Measurements from ENCODE around the gene SIRT6. TPM values are rescaled to one million over a fixed set of nuclear protein-coding genes. Genes with fewer than 3 reads are reported as not detected.

SIRT6 gene
- total RNA-seq, 1 experiment from 2014 or later: 23.0 TPM

DNA sequence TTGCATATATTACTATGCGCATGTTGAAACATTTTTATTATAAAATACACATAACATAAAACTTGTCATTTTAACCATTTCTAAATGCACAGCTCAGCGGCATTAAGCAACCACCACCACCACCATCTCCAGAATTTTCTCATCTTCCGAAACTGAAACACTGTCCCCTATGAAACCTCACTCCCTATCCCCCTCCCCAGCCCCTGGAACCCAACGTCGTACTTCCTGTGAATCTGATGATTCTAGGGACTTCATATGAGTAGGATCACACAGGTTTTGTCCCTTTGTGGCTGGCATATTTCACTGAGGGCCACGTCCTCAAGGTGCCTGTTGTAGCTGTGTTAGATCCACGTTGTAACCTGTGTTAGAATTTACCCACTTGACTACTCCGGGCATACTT is 57.7 kb downstream of the SIRT6 start:
- Histone ChIP-seq H3K36me3 (ENCODE audit: insufficient read depth, low read length) (no peaks in the 10 kb centered on the region), H3K9ac (ENCODE audit: low read length) (peak overlapping the region; percentile 88), H3K27ac (ENCODE audit: low read length) (no peak overlapping the region), H3K9me3 (ENCODE audit: low read length) (no peaks in the 10 kb centered on the region), H2AFZ (ENCODE audit: low read length) (peak overlapping the region; percentile 95; the same call in 1 of the 2 replicates), H3K27me3 (ENCODE audit: low read length) (no peaks in the 10 kb centered on the region), H3K9me2 (replicated peaks; ENCODE audit: insufficient read depth, low read length) (no peaks in the 10 kb centered on the region), H3K4me1 (ENCODE audit: low read length) (peaks cover 16% of the 10 kb centered on the region), H3K4me3 (ENCODE audit: low read length) (peak overlapping the region; percentile 86), H3K4me2 (ENCODE audit: low read depth, low read length, poor library complexity, severe bottlenecking) (peak overlapping the region; percentile 85), H4K20me1 (ENCODE audit: insufficient read depth, low read depth, low read length) (peaks cover 22% of the 10 kb centered on the region), H3K79me2 (ENCODE audit: low read length) (peaks cover 35% of the 10 kb centered on the region)
- no peak for DNase-seq

Small RNAs within 50 kb of the gene (small RNA-seq; reads per million reads assigned to genes)
- gene RF00017: not detected

Other genes starting within 250 kb of the SIRT6 start
- not detected in 2 replicates for gene NMRK2, start 249.5 kb downstream of the SIRT6 start, total RNA-seq (2014; rRNA removed; shearing (Covaris generic); ENCODE audit: low replicate concordance)
- gene DAPK3, start 211.5 kb downstream of the SIRT6 start, total RNA-seq (2014; rRNA removed; shearing (Covaris generic); ENCODE audit: low replicate concordance): 17.2 and 52.5 TPM in 2 replicates
- 1,644 and 3,073 TPM in 2 replicates for gene EEF2, start 197.1 kb downstream of the SIRT6 start, total RNA-seq (2014; rRNA removed; shearing (Covaris generic); ENCODE audit: low replicate concordance)
- 17.3 and 55.1 TPM in 2 replicates for gene PIAS4, start 174.8 kb downstream of the SIRT6 start, total RNA-seq (2014; rRNA removed; shearing (Covaris generic); ENCODE audit: low replicate concordance)
- gene ZBTB7A, start 115.7 kb downstream of the SIRT6 start, total RNA-seq (2014; rRNA removed; shearing (Covaris generic); ENCODE audit: low replicate concordance): 7.2 and 29.3 TPM in 2 replicates
- gene MAP2K2, start 58.4 kb downstream of the SIRT6 start, total RNA-seq (2014; rRNA removed; shearing (Covaris generic); ENCODE audit: low replicate concordance): 106 and 270 TPM in 2 replicates
- gene CREB3L3, start 28.9 kb downstream of the SIRT6 start, total RNA-seq (2014; rRNA removed; shearing (Covaris generic); ENCODE audit: low replicate concordance): not detected in 2 replicates
- 0.71 and 1.1 TPM in 2 replicates for gene ANKRD24, start 126 bp upstream of the SIRT6 start, total RNA-seq (2014; rRNA removed; shearing (Covaris generic); ENCODE audit: low replicate concordance)
- gene EBI3, start 47.0 kb upstream of the SIRT6 start, total RNA-seq (2014; rRNA removed; shearing (Covaris generic); ENCODE audit: low replicate concordance): not detected in 2 replicates
- 5.6 and 16.7 TPM in 2 replicates for gene YJU2, start 64.5 kb upstream of the SIRT6 start, total RNA-seq (2014; rRNA removed; shearing (Covaris generic); ENCODE audit: low replicate concordance)
- 0.61 TPM in 1 of 2 replicates, not detected in the other for gene SHD, start 96.7 kb upstream of the SIRT6 start, total RNA-seq (2014; rRNA removed; shearing (Covaris generic); ENCODE audit: low replicate concordance)
- gene TMIGD2, start 119.8 kb upstream of the SIRT6 start, total RNA-seq (2014; rRNA removed; shearing (Covaris generic); ENCODE audit: low replicate concordance): not detected in 2 replicates
- not detected in 2 replicates for gene FSD1, start 122.0 kb upstream of the SIRT6 start, total RNA-seq (2014; rRNA removed; shearing (Covaris generic); ENCODE audit: low replicate concordance)
- 0.43 and 0.86 TPM in 2 replicates for gene STAP2, start 156.3 kb upstream of the SIRT6 start, total RNA-seq (2014; rRNA removed; shearing (Covaris generic); ENCODE audit: low replicate concordance)
- 5.3 and 9.5 TPM in 2 replicates for gene MPND, start 161.0 kb upstream of the SIRT6 start, total RNA-seq (2014; rRNA removed; shearing (Covaris generic); ENCODE audit: low replicate concordance)
- gene SH3GL1, start 218.0 kb upstream of the SIRT6 start, total RNA-seq (2014; rRNA removed; shearing (Covaris generic); ENCODE audit: low replicate concordance): 12.8 and 13.4 TPM in 2 replicates
- gene CHAF1A, start 220.1 kb upstream of the SIRT6 start, total RNA-seq (2014; rRNA removed; shearing (Covaris generic); ENCODE audit: low replicate concordance): 7.8 and 50.7 TPM in 2 replicates